ENCODE results near the gene NHLRC2.

DNA sequence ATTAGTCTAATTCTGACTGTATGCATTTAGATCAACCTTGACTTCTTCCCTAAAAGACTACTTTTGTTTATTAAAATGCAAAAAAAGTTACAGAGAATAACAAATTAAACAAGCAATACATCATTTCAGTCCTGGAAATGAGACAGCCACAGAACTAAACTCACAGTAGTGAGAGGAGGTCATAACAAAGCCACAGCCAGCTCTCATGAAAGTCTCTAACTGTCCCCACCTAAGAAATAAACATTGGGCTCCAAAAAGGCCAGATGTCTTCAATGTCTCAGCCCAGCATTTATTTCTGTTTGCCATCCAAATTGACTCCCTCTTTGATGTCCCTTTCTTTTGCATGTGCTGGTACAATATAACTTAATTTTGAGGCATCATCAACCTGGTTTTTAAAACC is 74.4 kb downstream of the NHLRC2 start:
- TF ChIP-seq EZH2 (IDR thresholded peaks at IDR 0.05; ENCODE audit: borderline replicate concordance, insufficient read depth, low read length, poor library complexity, severe bottlenecking) (no peak), SMC3 (conservative IDR thresholded peaks at IDR 0.05; ENCODE audit: poor library complexity) (no peak), POLR2AphosphoS5 (IDR thresholded peaks at IDR 0.05) (no peak)
- TF ChIP-seq, protein P1, sequence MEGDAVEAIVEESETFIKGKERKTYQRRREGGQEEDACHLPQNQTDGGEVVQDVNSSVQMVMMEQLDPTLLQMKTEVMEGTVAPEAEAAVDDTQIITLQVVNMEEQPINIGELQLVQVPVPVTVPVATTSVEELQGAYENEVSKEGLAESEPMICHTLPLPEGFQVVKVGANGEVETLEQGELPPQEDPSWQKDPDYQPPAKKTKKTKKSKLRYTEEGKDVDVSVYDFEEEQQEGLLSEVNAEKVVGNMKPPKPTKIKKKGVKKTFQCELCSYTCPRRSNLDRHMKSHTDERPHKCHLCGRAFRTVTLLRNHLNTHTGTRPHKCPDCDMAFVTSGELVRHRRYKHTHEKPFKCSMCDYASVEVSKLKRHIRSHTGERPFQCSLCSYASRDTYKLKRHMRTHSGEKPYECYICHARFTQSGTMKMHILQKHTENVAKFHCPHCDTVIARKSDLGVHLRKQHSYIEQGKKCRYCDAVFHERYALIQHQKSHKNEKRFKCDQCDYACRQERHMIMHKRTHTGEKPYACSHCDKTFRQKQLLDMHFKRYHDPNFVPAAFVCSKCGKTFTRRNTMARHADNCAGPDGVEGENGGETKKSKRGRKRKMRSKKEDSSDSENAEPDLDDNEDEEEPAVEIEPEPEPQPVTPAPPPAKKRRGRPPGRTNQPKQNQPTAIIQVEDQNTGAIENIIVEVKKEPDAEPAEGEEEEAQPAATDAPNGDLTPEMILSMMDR (IDR thresholded peaks at IDR 0.05; ENCODE audit: poor library complexity, severe bottlenecking) = no peak

Measured in neural cell (in vitro differentiated cells).